Keratinocyte (primary cell): ENCODE data around the gene ZNF534.
A peak's percentile ranks its signal among the peaks of the same experiment; 100 is the strongest.

ENCODE experiments used
- EZH2 ChIP-seq: IDR thresholded peaks from one replicate; pipeline ENCODE4 v1.6.1; 2012; ENCODE audit warnings: inconsistent platforms, mild to moderate bottlenecking, low read length, moderate library complexity
- TF ChIP-seq, protein P1 (sequence below), 3 experiments: IDR thresholded peaks in 1 of 3; conservative IDR thresholded peaks in 1 of 3; optimal IDR thresholded peaks in 1 of 3; 2 replicates in 2 of 3; 3 replicates in 1 of 3; pipeline versions ENCODE3 to v1.5.1; 2011; ENCODE audit warnings: low read length in 3 of 3, mild to moderate bottlenecking in 3 of 3, moderate library complexity in 2 of 3, control low read depth in 1 of 3, inconsistent platforms in 1 of 3; ENCODE audit not compliant: insufficient read depth in 2 of 3; ENCODE audit errors: extremely low read depth in 1 of 3

DNA sequence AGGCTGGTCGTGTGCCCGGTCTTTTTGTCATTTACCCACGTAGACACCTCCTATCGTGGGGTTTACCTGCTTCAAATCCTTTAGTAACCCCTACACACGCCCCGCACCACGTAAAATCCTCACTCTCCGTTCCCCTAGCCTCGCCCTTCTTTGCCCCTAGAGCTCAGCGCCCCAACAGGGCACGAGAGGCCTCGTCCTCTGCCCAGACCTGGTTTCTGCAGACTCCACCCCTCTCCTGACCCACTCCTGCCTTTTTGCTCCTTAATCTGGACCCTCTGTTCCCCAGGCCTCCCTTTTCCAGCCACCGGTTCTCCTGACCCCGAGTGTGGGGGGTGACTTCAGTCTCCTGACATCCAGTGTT, 30.9 kb upstream of the ZNF534 start:
- TF ChIP-seq, protein P1, sequence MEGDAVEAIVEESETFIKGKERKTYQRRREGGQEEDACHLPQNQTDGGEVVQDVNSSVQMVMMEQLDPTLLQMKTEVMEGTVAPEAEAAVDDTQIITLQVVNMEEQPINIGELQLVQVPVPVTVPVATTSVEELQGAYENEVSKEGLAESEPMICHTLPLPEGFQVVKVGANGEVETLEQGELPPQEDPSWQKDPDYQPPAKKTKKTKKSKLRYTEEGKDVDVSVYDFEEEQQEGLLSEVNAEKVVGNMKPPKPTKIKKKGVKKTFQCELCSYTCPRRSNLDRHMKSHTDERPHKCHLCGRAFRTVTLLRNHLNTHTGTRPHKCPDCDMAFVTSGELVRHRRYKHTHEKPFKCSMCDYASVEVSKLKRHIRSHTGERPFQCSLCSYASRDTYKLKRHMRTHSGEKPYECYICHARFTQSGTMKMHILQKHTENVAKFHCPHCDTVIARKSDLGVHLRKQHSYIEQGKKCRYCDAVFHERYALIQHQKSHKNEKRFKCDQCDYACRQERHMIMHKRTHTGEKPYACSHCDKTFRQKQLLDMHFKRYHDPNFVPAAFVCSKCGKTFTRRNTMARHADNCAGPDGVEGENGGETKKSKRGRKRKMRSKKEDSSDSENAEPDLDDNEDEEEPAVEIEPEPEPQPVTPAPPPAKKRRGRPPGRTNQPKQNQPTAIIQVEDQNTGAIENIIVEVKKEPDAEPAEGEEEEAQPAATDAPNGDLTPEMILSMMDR (optimal IDR thresholded peaks at IDR 0.05 in 1 of 3, IDR thresholded peaks at IDR 0.05 in 1 of 3, conservative IDR thresholded peaks at IDR 0.05 in 1 of 3; ENCODE audit: extremely low read depth in 1 of 3, insufficient read depth in 2 of 3, low read length in 3 of 3), result peak in 1 of 3 experiments; percentile 39
- no peak for TF ChIP-seq EZH2
